ENCODE data around the gene TMEM116.

DNA sequence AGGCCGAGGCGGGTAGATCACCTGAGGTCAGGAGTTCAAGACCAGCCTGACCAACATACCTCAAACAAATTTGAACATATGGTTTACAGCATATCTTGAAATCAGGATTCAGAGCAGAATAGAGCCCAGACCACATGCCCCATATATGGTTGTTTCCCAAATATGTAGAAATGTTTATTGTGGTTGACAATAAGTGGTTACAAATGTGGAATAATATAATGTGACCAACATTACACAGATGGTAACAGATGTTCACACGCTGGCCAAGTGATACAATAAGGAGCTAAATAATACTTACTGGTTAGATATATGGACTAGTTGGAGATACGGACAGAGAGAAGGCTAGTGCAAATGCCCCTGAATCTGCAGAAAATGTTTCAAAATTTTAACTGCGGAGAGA, 85.6 kb downstream of the TMEM116 start:
- no peak for TF ChIP-seq POLR2A (IDR thresholded peaks at IDR 0.05)
- TF ChIP-seq, protein P1, sequence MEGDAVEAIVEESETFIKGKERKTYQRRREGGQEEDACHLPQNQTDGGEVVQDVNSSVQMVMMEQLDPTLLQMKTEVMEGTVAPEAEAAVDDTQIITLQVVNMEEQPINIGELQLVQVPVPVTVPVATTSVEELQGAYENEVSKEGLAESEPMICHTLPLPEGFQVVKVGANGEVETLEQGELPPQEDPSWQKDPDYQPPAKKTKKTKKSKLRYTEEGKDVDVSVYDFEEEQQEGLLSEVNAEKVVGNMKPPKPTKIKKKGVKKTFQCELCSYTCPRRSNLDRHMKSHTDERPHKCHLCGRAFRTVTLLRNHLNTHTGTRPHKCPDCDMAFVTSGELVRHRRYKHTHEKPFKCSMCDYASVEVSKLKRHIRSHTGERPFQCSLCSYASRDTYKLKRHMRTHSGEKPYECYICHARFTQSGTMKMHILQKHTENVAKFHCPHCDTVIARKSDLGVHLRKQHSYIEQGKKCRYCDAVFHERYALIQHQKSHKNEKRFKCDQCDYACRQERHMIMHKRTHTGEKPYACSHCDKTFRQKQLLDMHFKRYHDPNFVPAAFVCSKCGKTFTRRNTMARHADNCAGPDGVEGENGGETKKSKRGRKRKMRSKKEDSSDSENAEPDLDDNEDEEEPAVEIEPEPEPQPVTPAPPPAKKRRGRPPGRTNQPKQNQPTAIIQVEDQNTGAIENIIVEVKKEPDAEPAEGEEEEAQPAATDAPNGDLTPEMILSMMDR (IDR thresholded peaks at IDR 0.05): no peak
